HCT116 (cell line): Measurements from ENCODE around the gene POLR1B.

Source experiments
- CTCF ChIP-seq, 3 experiments: fragments of 200-600 bp in 1 of 3; sonication (generic) in 1 of 3; IDR thresholded peaks in 2 of 3; conservative IDR thresholded peaks in 1 of 3; 2 replicates each; pipeline ENCODE4 v1.5.1; 2012 to 2017; ENCODE audit warnings: low read depth in 2 of 3, low read length in 2 of 3, antibody characterized with exemption in 1 of 3, borderline replicate concordance in 1 of 3, control low read depth in 1 of 3, mild to moderate bottlenecking in 1 of 3, mixed read lengths in 1 of 3, mixed run types in 1 of 3, moderate library complexity in 1 of 3; ENCODE audit not compliant: insufficient read depth in 1 of 3
- POLR2A ChIP-seq: IDR thresholded peaks from 2 replicates; pipeline ENCODE4 v1.7.0; 2011; ENCODE audit warnings: borderline replicate concordance; ENCODE audit not compliant: insufficient read depth, insufficient read length; ENCODE audit errors: extremely low read depth
- SRF ChIP-seq: IDR thresholded peaks from 2 replicates; pipeline ENCODE4 v1.6.1; 2012; ENCODE audit warnings: low read depth

GRCh38 chr2:112547333-112547732, 5.1 kb downstream of the POLR1B start:
- no peak for TF ChIP-seq POLR2A
- no peak for TF ChIP-seq SRF
- TF ChIP-seq CTCF (IDR thresholded peaks at IDR 0.05 in 2 of 3, conservative IDR thresholded peaks at IDR 0.05 in 1 of 3; ENCODE audit: borderline replicate concordance in 1 of 3, insufficient read depth in 1 of 3, low read depth in 2 of 3, low read length in 2 of 3) = no peak
